Cardiac muscle cell (in vitro differentiated cells and primary cell): Measurements from ENCODE around the gene MERTK. TPM values are rescaled to one million over a fixed set of nuclear protein-coding genes. Genes with fewer than 3 reads are reported as not detected.

ENCODE experiments used
- DNase-seq, 2 donors: peaks; one replicate each; pipeline versions ENCODE4 v3.0.0 to v3.0.0-alpha.2; 2010 to 2017; ENCODE audit warnings: low read depth in 1 of 2, low spot score in 1 of 2
- H3K27ac ChIP-seq: fragments of 200-600 bp; sonication (generic); 2 replicates; pipeline ENCODE4 v1.5.1; 2016
- H3K27me3 ChIP-seq: fragments of 200-600 bp; sonication (generic); 2 replicates; pipeline ENCODE4 v1.6.0; 2016; ENCODE audit warnings: control low read depth
- H3K36me3 ChIP-seq: fragments of 200-600 bp; sonication (generic); 2 replicates; pipeline ENCODE4 v1.5.1; 2016; ENCODE audit warnings: control low read depth
- H3K4me1 ChIP-seq: fragments of 200-600 bp; sonication (generic); 2 replicates; pipeline ENCODE4 v1.8.1; 2017; ENCODE audit warnings: low read depth, mild to moderate bottlenecking, mixed run types
- H3K4me3 ChIP-seq: fragments of 200-600 bp; sonication (generic); 2 replicates; pipeline ENCODE4 v1.5.1; 2016; ENCODE audit warnings: mild to moderate bottlenecking
- H3K9me3 ChIP-seq: fragments of 200-600 bp; sonication (generic); 2 replicates; pipeline ENCODE4 v1.5.1; 2017; ENCODE audit warnings: low read depth, mild to moderate bottlenecking, control low read depth
- CTCF ChIP-seq: IDR thresholded peaks from 2 replicates; pipeline ENCODE4 v1.5.1; 2012; ENCODE audit warnings: low read depth, mild to moderate bottlenecking, low read length
- polyA plus RNA-seq: library from polyadenylated mRNA; unstranded; fragments of >200 nt; fragmentation: Nextera tagmentation; extraction: Ambion mirVana; gene quantifications from 2 replicates; pipeline ENCODE4 v1.2.1, GENCODE V29; 2016
- total RNA-seq: library from RNA; depleted of rRNA; stranded (reverse); fragments of >200 nt; gene quantifications from 2 replicates; pipeline ENCODE4 v1.2.3, GENCODE V29; 2016

MERTK gene
- total and polyA plus RNA-seq, 2 experiments from 2014 or later = 4.5 to 8.7 TPM

GRCh38 chr2:112021290-112021689 is 122.9 kb downstream of the MERTK start:
- Histone ChIP-seq H3K27ac (no peak overlapping the region), H3K4me1 (no peaks in the 10 kb centered on the region), H3K9me3 (no peaks in the 10 kb centered on the region), H3K4me3 (no peak overlapping the region), H3K27me3 (no peaks in the 10 kb centered on the region), H3K36me3 (no peaks in the 10 kb centered on the region)
- no peak for DNase-seq
- TF ChIP-seq CTCF = no peak

- Histone ChIP-seq H3K36me3 (no peaks in the 10 kb centered on the region), H3K27me3 (no peaks in the 10 kb centered on the region), H3K4me3 (no peak overlapping the region), H3K27ac (no peak overlapping the region), H3K9me3 (no peaks in the 10 kb centered on the region), H3K4me1 (no peaks in the 10 kb centered on the region)
- DNase-seq = peak in 1 of 2 donors; percentile 27
- no peak for TF ChIP-seq CTCF
Observed at GRCh38 chr2:112021781-112022231, 123.4 kb downstream of the MERTK start.

- H3K4me1 ChIP-seq = no peaks in the 10 kb centered on the region
- no peak for DNase-seq
- H3K27ac ChIP-seq = no peak overlapping the region
- no peaks in the 10 kb centered on the region for H3K27me3 ChIP-seq
- H3K4me3 ChIP-seq = no peak overlapping the region
- H3K9me3 ChIP-seq = no peaks in the 10 kb centered on the region
- no peak for TF ChIP-seq CTCF
- H3K36me3 ChIP-seq = no peaks in the 10 kb centered on the region
Observed at GRCh38 chr2:112023707-112024106, 125.3 kb downstream of the MERTK start.

- no peak for DNase-seq
- no peaks in the 10 kb centered on the region for H3K4me1 ChIP-seq
- no peaks in the 10 kb centered on the region for H3K9me3 ChIP-seq
- no peaks in the 10 kb centered on the region for H3K27me3 ChIP-seq
- no peak for TF ChIP-seq CTCF
- no peak overlapping the region for H3K4me3 ChIP-seq
- no peaks in the 10 kb centered on the region for H3K36me3 ChIP-seq
- no peak overlapping the region for H3K27ac ChIP-seq
Observed at GRCh38 chr2:112024231-112024630, 125.8 kb downstream of the MERTK start.

GRCh38 chr2:112024896-112025491 is 126.6 kb downstream of the MERTK start:
- H3K36me3 ChIP-seq = no peaks in the 10 kb centered on the region
- DNase-seq = no peak
- TF ChIP-seq CTCF = no peak

GRCh38 chr2:112026509-112026908 is 128.1 kb downstream of the MERTK start:
- Histone ChIP-seq H3K36me3 (no peaks in the 10 kb centered on the region), H3K27ac (no peak overlapping the region), H3K27me3 (no peaks in the 10 kb centered on the region), H3K9me3 (no peaks in the 10 kb centered on the region), H3K4me3 (no peak overlapping the region), H3K4me1 (peaks cover 1% of the 10 kb centered on the region)
- DNase-seq = peak; percentile 15 to 46
- no peak for TF ChIP-seq CTCF

More at GRCh38 chr2:112024896-112025491, 126.6 kb downstream of the MERTK start:
- H3K4me3 ChIP-seq = no peak overlapping the region
- no peaks in the 10 kb centered on the region for H3K27me3 ChIP-seq
- no peaks in the 10 kb centered on the region for H3K4me1 ChIP-seq
- no peaks in the 10 kb centered on the region for H3K9me3 ChIP-seq
- no peak overlapping the region for H3K27ac ChIP-seq
